GM18867 (cell line): ENCODE data around the gene RAB28.

ENCODE experiments used
- ATAC-seq: cut with Tn5 transposase; IDR thresholded peaks from one replicate; pipeline ENCODE4 v1.9.1; 2021; ENCODE audit warnings: mild to moderate bottlenecking, moderate library complexity; ENCODE audit not compliant: unreplicated experiment

The RAB28 gene

GRCh38 chr4:13323921-13324320 lies 160.2 kb downstream of the RAB28 start:
- ATAC-seq = no peak

- no peak for ATAC-seq
Measured at GRCh38 chr4:13322681-13323101, 161.4 kb downstream of the RAB28 start.
